Vein endothelial cell (primary cell): ENCODE data around the gene NLRP8. TPM values are rescaled to one million over a fixed set of nuclear protein-coding genes. Genes with fewer than 3 reads are reported as not detected.

Experiments
- total RNA-seq: library from RNA; depleted of rRNA; stranded (reverse); fragments of >200 nt; gene quantifications from 2 replicates; pipeline ENCODE4 v1.2.3, GENCODE V29; 2012

The NLRP8 gene
- total RNA-seq: not detected in 2 replicates

DNA sequence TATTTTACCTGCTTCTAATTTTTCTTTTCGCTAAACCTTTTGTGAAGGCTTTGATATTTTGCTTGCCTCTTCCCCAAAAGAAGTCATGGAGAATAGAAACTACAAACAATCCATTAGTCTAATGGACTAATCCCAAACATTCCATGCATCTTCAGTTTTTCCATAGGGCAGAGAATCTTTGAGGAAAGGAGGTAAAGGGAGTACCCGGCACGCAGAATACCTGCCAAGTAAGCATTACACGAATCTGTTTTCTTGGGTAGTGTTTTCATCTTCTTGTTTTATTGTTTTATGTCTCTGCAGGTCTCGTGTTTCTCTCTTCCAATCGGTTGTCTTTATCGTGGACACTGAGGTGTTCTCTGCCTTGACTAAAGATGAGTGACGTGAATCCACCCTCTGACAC, at the start of gene NLRP8:
Gene NLRP8, plus strand, starts transcription at position 301 of the 400 bp plus-strand sequence.

DNA sequence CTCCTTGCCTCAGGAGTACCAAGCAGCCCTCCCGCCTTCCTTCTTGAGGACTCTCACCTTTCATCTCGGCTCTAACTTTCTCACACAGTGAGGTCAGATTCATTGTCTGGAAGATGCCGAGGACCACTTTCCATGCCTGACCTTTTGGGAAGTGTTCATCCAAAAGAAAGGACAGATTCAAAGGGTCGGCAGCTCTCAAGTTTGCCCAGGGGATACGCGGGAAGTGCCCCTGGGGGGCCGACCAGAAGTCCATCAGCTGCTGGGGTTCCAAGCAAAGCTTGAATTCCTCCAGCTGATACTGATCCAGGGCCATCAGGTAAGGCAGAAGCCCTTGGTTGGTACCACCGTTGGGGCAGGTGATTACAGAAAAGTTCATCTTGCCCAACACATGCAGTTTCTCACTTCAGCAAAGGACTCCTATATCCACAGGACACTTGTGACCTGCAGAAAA, 15.7 kb upstream of the NLRP8 start, which contains the start of gene NLRP13:
Gene NLRP13, minus strand, starts transcription at position 401 of the 451 bp plus-strand sequence. Its CDS starts 25 bp downstream, at position 376.

DNA sequence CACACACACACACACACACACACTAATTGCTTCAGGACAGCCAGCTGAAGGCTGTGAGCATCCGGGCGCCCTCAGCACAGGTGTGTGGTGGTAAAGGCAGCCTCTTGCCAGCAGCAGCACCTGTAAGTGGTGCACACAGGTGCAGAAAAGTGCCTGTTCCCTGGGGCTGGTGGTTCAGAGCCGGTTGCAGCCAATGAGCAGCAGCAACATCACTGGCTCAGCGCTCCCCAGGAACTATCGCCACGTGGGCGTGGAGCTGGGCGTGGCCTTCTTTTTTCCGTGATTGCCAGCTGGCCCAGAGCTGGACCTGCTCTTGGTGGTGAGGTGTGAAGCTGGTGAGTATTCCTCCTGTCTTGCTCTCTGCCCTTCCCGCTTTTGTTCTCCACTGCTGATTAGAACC, 38.9 kb downstream of the NLRP8 start, which contains the start of gene NLRP5:
Gene NLRP5, plus strand, starts transcription at position 289 of the 400 bp plus-strand sequence.

Other genes starting within 250 kb of the NLRP8 start
- not detected in 2 replicates for gene NLRP9, start 209.4 kb upstream of the NLRP8 start, total RNA-seq
- 2.3 TPM in 1 of 2 replicates, not detected in the other for gene RFPL4A, start 188.7 kb upstream of the NLRP8 start, total RNA-seq
- 0.33 TPM in 1 of 2 replicates, not detected in the other for gene RFPL4AL1, start 178.7 kb upstream of the NLRP8 start, total RNA-seq
- gene NLRP11, start 115.8 kb upstream of the NLRP8 start, total RNA-seq: under 0.01 TPM in 1 of 2 replicates, not detected in the other
- gene NLRP4, start 111.3 kb upstream of the NLRP8 start, total RNA-seq: not detected in 2 replicates
- gene NLRP13, start 15.5 kb upstream of the NLRP8 start, total RNA-seq: not detected in 2 replicates
- not detected in 2 replicates for gene NLRP5, start 38.9 kb downstream of the NLRP8 start, total RNA-seq
- gene ZNF787, start 173.5 kb downstream of the NLRP8 start, total RNA-seq: 25.2 and 39.5 TPM in 2 replicates
- 13.1 and 24.8 TPM in 2 replicates for gene ZNF444, start 193.5 kb downstream of the NLRP8 start, total RNA-seq
- gene GALP, start 228.2 kb downstream of the NLRP8 start, total RNA-seq: not detected in 2 replicates
- not detected in 2 replicates for gene ZSCAN5B, start 250.0 kb downstream of the NLRP8 start, total RNA-seq